SK-N-SH treated with all-trans-retinoic acid at 6 μM for 48 hours (cell line): ENCODE results near the gene CFAP221.

Source experiments
- CREB5 ChIP-seq: fragments of 250-450 bp; sonication (Bioruptor Pico); IDR thresholded peaks from 2 replicates; pipeline ENCODE4 v1.5.1; 2020; ENCODE audit warnings: low read depth, mild to moderate bottlenecking, moderate library complexity
- CSDC2 ChIP-seq: fragments of 250-450 bp; sonication (Bioruptor Pico); IDR thresholded peaks from 2 replicates; pipeline ENCODE4 v1.5.0; 2020; ENCODE audit warnings: mild to moderate bottlenecking, moderate library complexity
- OSR1 ChIP-seq: fragments of 250-450 bp; sonication (Bioruptor Pico); IDR thresholded peaks from 2 replicates; pipeline ENCODE4 v1.8.0; 2022; ENCODE audit warnings: moderate library complexity, mild to moderate bottlenecking, inconsistent platforms
- ZC3H10 ChIP-seq: fragments of 250-450 bp; sonication (Bioruptor Pico); IDR thresholded peaks from 2 replicates; pipeline ENCODE4 v1.5.1; 2021; ENCODE audit warnings: mild to moderate bottlenecking, moderate library complexity
- ZFP3 ChIP-seq: fragments of 250-450 bp; sonication (Bioruptor Pico); IDR thresholded peaks from 2 replicates; pipeline ENCODE4 v1.5.0; 2020; ENCODE audit warnings: mild to moderate bottlenecking, moderate library complexity
- TF ChIP-seq, protein P1 (sequence below): fragments of 250-450 bp; sonication (Bioruptor Pico); IDR thresholded peaks from 2 replicates; pipeline ENCODE4 v1.8.0; 2020; ENCODE audit warnings: mild to moderate bottlenecking, moderate library complexity, borderline replicate concordance

GRCh38 chr2:119512946-119513345 is 31.3 kb upstream of the CFAP221 start:
- no peak for TF ChIP-seq CREB5 (CRISPR knock-in tag)
- TF ChIP-seq ZFP3: no peak
- TF ChIP-seq OSR1 (CRISPR knock-in tag): no peak
- no peak for TF ChIP-seq ZC3H10 (CRISPR knock-in tag)
- TF ChIP-seq, protein P1, sequence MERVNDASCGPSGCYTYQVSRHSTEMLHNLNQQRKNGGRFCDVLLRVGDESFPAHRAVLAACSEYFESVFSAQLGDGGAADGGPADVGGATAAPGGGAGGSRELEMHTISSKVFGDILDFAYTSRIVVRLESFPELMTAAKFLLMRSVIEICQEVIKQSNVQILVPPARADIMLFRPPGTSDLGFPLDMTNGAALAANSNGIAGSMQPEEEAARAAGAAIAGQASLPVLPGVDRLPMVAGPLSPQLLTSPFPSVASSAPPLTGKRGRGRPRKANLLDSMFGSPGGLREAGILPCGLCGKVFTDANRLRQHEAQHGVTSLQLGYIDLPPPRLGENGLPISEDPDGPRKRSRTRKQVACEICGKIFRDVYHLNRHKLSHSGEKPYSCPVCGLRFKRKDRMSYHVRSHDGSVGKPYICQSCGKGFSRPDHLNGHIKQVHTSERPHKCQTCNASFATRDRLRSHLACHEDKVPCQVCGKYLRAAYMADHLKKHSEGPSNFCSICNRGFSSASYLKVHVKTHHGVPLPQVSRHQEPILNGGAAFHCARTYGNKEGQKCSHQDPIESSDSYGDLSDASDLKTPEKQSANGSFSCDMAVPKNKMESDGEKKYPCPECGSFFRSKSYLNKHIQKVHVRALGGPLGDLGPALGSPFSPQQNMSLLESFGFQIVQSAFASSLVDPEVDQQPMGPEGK (CRISPR knock-in tag): no peak
- no peak for TF ChIP-seq CSDC2 (CRISPR knock-in tag)
